ENCODE results near the gene DLAT. TPM values are rescaled to one million over a fixed set of nuclear protein-coding genes. Genes with fewer than 3 reads are reported as not detected.
"Not testable (repeated sequence)": the region's sequence is repeated elsewhere in the genome, so short reads cannot be mapped to it uniquely, and the experiment has no call there.

DLAT gene
- total and polyA plus RNA-seq, 7 experiments from 2014 or later, result 13.1 to 31.0 (median 22.0) TPM

DNA sequence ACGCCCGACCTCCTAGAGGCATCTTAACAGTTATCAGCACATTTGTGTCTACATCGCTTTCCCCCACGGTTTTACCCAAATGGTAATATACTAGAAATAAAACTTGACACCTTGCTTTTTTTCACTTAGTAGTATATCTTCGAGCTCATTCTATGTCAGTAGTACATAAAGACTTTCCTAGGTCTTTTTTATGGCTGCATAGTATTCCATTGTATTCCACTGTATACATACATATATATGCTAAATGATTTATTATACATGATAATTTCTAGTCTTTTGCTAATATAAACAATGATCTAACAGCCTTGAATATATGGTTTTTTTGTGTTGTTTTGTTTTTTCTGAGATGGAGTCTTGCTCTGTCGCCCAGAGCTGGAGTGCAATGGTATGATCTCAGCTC lies 34.8 kb upstream of the DLAT start:
- CTCF ChIA-PET, result no interaction called here
- H3K4me3 Mint-ChIP-seq, result no peak overlapping the region
- no peak for DNase-seq
- H3K4me3 ChIP-seq (ENCODE audit: low read length), result no peak overlapping the region
- H3K27ac ChIP-seq (ENCODE audit: low read depth, low read length), result no peak overlapping the region
- ATAC-seq, result no peak
- POLR2A ChIA-PET, result no interaction called here
- peaks cover 0 to 8% (median 4%) of the 10 kb centered on the region in 5 donors for H3K36me3 Mint-ChIP-seq
- no peaks in the 10 kb centered on the region for H3K4me1 ChIP-seq (ENCODE audit: control insufficient read depth in 2 of 2, insufficient read depth in 2 of 2, low read length in 2 of 2)
- no peaks in the 10 kb centered on the region for H3K27me3 ChIP-seq (ENCODE audit: control insufficient read depth in 2 of 2, insufficient read depth in 2 of 2, low read length in 2 of 2)
- no peaks in the 10 kb centered on the region for H3K36me3 ChIP-seq (ENCODE audit: control insufficient read depth in 2 of 3, insufficient read depth in 3 of 3, low read length in 3 of 3)
- H3K27me3 Mint-ChIP-seq, result no peaks in the 10 kb centered on the region
- H3K9me3 Mint-ChIP-seq, result peaks cover 0 to 1% (median 0%) of the 10 kb centered on the region in 11 donors
- H3K9me3 ChIP-seq (ENCODE audit: control insufficient read depth in 2 of 3, low read length in 3 of 3), result no peaks in the 10 kb centered on the region
- H3K27ac Mint-ChIP-seq, result no peak overlapping the region
- intact Hi-C loops (cut with micrococcal nuclease), result no loop called here
- no peaks in the 10 kb centered on the region for H3K4me1 Mint-ChIP-seq

DNA sequence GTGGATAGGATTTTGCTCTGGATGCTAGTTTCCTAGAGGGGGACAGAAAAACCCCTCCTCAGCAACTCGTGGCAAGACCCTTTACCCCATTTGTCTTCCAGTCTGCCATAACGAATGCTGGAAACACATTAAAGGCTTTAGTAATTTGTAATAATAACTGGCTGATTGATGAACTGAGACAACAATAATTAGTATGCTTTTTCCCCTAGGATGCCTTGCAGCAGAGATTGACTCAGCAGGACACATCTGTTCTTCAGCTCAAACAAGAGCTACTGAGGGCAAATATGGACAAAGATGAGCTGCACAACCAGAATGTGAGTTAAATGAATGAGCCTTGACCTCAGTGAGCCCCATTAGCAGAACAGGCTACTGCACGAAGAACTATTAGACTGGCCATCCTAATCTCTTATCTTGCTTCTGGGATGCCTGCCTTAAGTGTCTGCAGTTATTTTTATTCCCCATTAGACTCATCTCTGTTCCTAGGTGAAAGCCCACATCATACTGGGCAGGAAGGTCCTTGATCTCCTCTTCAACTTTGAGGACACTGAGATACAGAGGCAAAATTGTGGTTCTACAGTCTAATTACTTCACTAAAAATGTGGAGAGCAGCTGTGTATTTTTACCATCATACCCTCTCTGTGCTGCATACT lies 32.9 kb upstream of the DLAT start:
- Mint-ChIP-seq H3K4me1 (no peaks in the 10 kb centered on the region), H3K9me3 (peaks cover 0 to 1% (median 0%) of the 10 kb centered on the region in 11 donors), H3K27me3 (no peaks in the 10 kb centered on the region), H3K4me3 (no peak overlapping the region), H3K27ac (no peak overlapping the region), H3K36me3 (peaks cover 0 to 8% (median 0%) of the 10 kb centered on the region in 5 donors)
- peaks cover 0 to under 1% of the 10 kb centered on the region in 2 donors for H3K4me1 ChIP-seq (ENCODE audit: control insufficient read depth in 2 of 2, insufficient read depth in 2 of 2, low read length in 2 of 2)
- no peak overlapping the region for H3K4me3 ChIP-seq (ENCODE audit: low read length)
- ChIA-PET POLR2A (no interaction called here), CTCF (no interaction called here)
- no peaks in the 10 kb centered on the region for H3K9me3 ChIP-seq (ENCODE audit: control insufficient read depth in 2 of 3, low read length in 3 of 3)
- no peak for ATAC-seq
- intact Hi-C loops (cut with micrococcal nuclease), result no loop called here
- H3K36me3 ChIP-seq (ENCODE audit: control insufficient read depth in 2 of 3, insufficient read depth in 3 of 3, low read length in 3 of 3), result no peaks in the 10 kb centered on the region
- no peaks in the 10 kb centered on the region for H3K27me3 ChIP-seq (ENCODE audit: control insufficient read depth in 2 of 2, insufficient read depth in 2 of 2, low read length in 2 of 2)
- H3K27ac ChIP-seq (ENCODE audit: low read depth, low read length), result no peak overlapping the region
- no peak for DNase-seq

DNA sequence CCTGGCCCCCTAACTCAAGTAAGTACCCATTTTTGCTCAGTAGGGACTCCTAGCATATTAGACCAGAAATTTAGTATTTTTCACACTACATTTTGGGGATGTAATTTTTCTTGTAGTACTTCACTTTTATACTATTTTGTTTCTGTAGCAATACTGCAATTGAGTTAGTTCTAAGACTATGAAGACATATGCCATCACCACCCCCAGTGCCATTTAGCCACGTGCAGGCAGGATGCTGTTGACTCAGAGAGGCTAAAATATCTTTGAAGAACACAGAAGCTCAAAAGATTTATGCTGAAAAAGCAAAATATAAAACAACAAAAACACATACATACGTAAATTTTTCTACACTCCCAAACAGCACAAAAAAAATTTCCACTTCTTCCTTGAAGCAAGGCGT lies 29.1 kb upstream of the DLAT start:
- Mint-ChIP-seq H3K27ac (no peak overlapping the region), H3K27me3 (no peaks in the 10 kb centered on the region), H3K4me3 (no peak overlapping the region), H3K4me1 (peaks cover 0 to 7% (median 6%) of the 10 kb centered on the region in 7 donors), H3K9me3 (no peaks in the 10 kb centered on the region), H3K36me3 (peaks cover 0 to 4% (median 0%) of the 10 kb centered on the region in 5 donors)
- Histone ChIP-seq H3K4me3 (ENCODE audit: low read length) (no peak overlapping the region), H3K36me3 (ENCODE audit: control insufficient read depth in 2 of 3, insufficient read depth in 3 of 3, low read length in 3 of 3) (no peaks in the 10 kb centered on the region), H3K27ac (ENCODE audit: low read depth, low read length) (no peak overlapping the region), H3K4me1 (ENCODE audit: control insufficient read depth in 2 of 2, insufficient read depth in 2 of 2, low read length in 2 of 2) (peaks cover 0 to 3% of the 10 kb centered on the region in 2 donors), H3K27me3 (ENCODE audit: control insufficient read depth in 2 of 2, insufficient read depth in 2 of 2, low read length in 2 of 2) (no peaks in the 10 kb centered on the region), H3K9me3 (ENCODE audit: control insufficient read depth in 2 of 3, low read length in 3 of 3) (no peaks in the 10 kb centered on the region)
- POLR2A ChIA-PET, result no interaction called here
- DNase-seq (no peak), ATAC-seq (no peak)
- intact Hi-C loops (cut with micrococcal nuclease), result no loop called here
- CTCF ChIA-PET, result no interaction called here

DNA sequence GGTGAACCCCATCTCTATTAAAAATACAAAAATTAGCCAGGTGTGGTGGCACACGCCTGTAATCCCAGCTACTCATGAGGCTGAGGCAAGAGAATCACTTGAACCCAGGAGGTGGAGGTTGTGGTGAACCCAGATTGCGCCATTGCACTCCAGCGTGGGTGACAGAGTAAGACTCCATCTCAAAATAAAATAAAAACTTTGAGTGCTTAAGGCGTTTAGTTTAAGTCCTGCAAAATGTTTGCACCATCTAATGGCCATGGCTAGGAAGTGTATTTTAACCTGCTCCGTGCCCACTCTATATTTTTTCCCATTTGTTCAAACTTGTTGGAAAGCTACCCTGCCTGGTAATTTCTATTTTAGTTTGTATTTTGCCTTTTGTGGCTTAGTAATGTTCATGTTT lies 28.5 kb upstream of the DLAT start:
- H3K9me3 Mint-ChIP-seq; H3K36me3 Mint-ChIP-seq; H3K9me3 ChIP-seq (ENCODE audit: control insufficient read depth in 2 of 3, low read length in 3 of 3); H3K27me3 ChIP-seq (ENCODE audit: control insufficient read depth in 2 of 2, insufficient read depth in 2 of 2, low read length in 2 of 2); intact Hi-C loops (cut with micrococcal nuclease); DNase-seq; H3K27me3 Mint-ChIP-seq; H3K4me3 ChIP-seq (ENCODE audit: low read length); H3K4me1 ChIP-seq (ENCODE audit: control insufficient read depth in 2 of 2, insufficient read depth in 2 of 2, low read length in 2 of 2); H3K27ac Mint-ChIP-seq; H3K27ac ChIP-seq (ENCODE audit: low read depth, low read length); CTCF ChIA-PET; H3K4me3 Mint-ChIP-seq; H3K4me1 Mint-ChIP-seq; ATAC-seq; POLR2A ChIA-PET; H3K36me3 ChIP-seq (ENCODE audit: control insufficient read depth in 2 of 3, insufficient read depth in 3 of 3, low read length in 3 of 3): not testable (repeated sequence)

DNA sequence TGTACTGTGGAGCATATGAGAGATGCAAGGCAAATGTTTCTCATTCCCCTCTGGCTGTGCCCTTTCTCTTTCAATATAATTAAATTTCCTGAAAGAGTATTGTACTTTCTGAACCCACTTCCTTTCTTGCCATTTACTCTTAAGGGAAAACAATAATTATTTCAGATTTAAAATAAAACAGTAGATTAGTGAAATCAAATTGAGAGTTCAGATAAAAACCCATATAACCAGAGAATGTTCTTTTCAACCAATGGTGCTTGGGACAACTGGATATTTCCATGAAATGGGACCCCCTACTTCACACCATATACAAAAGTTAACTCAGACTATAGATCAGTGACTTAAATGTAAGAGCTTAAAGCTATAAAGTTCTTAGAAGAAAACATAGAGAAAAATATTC lies 26.1 kb upstream of the DLAT start:
- Mint-ChIP-seq H3K4me3 (no peak overlapping the region), H3K9me3 (no peaks in the 10 kb centered on the region), H3K36me3 (peaks cover 0 to 4% (median 0%) of the 10 kb centered on the region in 5 donors), H3K27ac (no peak overlapping the region), H3K27me3 (peaks cover 0 to under 1% (median 0%) of the 10 kb centered on the region in 5 donors), H3K4me1 (peaks cover 0 to 7% (median 6%) of the 10 kb centered on the region in 7 donors)
- Histone ChIP-seq H3K27ac (ENCODE audit: low read depth, low read length) (no peak overlapping the region), H3K4me3 (ENCODE audit: low read length) (no peak overlapping the region), H3K36me3 (ENCODE audit: control insufficient read depth in 2 of 3, insufficient read depth in 3 of 3, low read length in 3 of 3) (no peaks in the 10 kb centered on the region), H3K4me1 (ENCODE audit: control insufficient read depth in 2 of 2, insufficient read depth in 2 of 2, low read length in 2 of 2) (peaks cover 0 to 3% of the 10 kb centered on the region in 2 donors), H3K9me3 (ENCODE audit: control insufficient read depth in 2 of 3, low read length in 3 of 3) (no peaks in the 10 kb centered on the region), H3K27me3 (ENCODE audit: control insufficient read depth in 2 of 2, insufficient read depth in 2 of 2, low read length in 2 of 2) (no peaks in the 10 kb centered on the region)
- ATAC-seq (no peak), DNase-seq (no peak)
- ChIA-PET POLR2A (no interaction called here), CTCF (no interaction called here)
- intact Hi-C loops (cut with micrococcal nuclease), result no loop called here

DNA sequence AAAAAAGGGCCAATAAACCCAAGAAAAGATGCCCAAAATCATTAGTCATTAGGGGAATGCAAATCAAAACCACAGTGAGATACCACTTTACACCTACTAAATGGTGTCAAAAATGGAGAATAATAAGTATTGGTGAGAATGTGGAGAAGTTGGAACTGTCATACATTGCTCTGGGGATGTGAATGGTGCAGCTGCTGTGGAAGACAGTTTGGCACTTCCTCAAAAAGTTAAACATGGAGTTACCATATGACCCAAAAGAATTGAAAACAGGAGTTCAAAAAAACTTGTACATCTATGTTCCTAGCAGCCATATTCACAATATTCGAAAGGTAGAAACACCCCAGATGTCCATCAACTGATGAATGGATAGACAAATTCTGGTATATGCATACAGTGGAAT lies 24.5 kb upstream of the DLAT start:
- DNase-seq (no peak), ATAC-seq (no peak)
- Mint-ChIP-seq H3K4me3 (no peak overlapping the region), H3K4me1 (peaks cover 0 to 7% (median 6%) of the 10 kb centered on the region in 7 donors), H3K9me3 (no peaks in the 10 kb centered on the region), H3K36me3 (peaks cover 0 to 11% (median 0%) of the 10 kb centered on the region in 5 donors), H3K27ac (no peak overlapping the region), H3K27me3 (peaks cover 0 to 11% (median 0%) of the 10 kb centered on the region in 5 donors)
- Histone ChIP-seq H3K4me3 (ENCODE audit: low read length) (no peak overlapping the region), H3K4me1 (ENCODE audit: control insufficient read depth in 2 of 2, insufficient read depth in 2 of 2, low read length in 2 of 2) (peaks cover 0 to 3% of the 10 kb centered on the region in 2 donors), H3K36me3 (ENCODE audit: control insufficient read depth in 2 of 3, insufficient read depth in 3 of 3, low read length in 3 of 3) (no peaks in the 10 kb centered on the region), H3K27ac (ENCODE audit: low read depth, low read length) (no peak overlapping the region), H3K9me3 (ENCODE audit: control insufficient read depth in 2 of 3, low read length in 3 of 3) (no peaks in the 10 kb centered on the region), H3K27me3 (ENCODE audit: control insufficient read depth in 2 of 2, insufficient read depth in 2 of 2, low read length in 2 of 2) (no peaks in the 10 kb centered on the region)
- intact Hi-C loops (cut with micrococcal nuclease), result no loop called here
- POLR2A ChIA-PET, result no interaction called here
- CTCF ChIA-PET, result no interaction called here
